ENCODE measurements around the gene GARIN6.

DNA sequence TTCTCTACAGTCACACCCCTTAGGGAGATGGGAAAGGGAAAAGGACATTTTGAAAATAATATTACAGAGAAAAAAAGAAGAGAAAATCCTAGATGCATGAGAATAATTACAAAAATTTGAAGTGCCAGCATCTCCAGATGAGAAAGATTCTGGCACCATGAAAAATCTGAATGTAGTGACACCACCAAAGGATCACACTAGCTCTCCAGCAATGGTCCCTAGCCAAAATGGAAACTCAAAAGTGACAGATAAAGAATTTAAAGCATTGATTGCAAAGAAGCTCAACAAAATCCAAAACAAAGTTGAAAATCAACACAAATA lies 27.4 kb upstream of the GARIN6 start:
- TF ChIP-seq, protein P1, sequence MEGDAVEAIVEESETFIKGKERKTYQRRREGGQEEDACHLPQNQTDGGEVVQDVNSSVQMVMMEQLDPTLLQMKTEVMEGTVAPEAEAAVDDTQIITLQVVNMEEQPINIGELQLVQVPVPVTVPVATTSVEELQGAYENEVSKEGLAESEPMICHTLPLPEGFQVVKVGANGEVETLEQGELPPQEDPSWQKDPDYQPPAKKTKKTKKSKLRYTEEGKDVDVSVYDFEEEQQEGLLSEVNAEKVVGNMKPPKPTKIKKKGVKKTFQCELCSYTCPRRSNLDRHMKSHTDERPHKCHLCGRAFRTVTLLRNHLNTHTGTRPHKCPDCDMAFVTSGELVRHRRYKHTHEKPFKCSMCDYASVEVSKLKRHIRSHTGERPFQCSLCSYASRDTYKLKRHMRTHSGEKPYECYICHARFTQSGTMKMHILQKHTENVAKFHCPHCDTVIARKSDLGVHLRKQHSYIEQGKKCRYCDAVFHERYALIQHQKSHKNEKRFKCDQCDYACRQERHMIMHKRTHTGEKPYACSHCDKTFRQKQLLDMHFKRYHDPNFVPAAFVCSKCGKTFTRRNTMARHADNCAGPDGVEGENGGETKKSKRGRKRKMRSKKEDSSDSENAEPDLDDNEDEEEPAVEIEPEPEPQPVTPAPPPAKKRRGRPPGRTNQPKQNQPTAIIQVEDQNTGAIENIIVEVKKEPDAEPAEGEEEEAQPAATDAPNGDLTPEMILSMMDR (IDR thresholded peaks at IDR 0.05 in 2 of 3, conservative IDR thresholded peaks at IDR 0.05 in 1 of 3; ENCODE audit: borderline replicate concordance in 1 of 3, insufficient read depth in 1 of 3, low read depth in 2 of 3, low read length in 2 of 3) = no peak
- no peak for TF ChIP-seq SP1 (IDR thresholded peaks at IDR 0.05; ENCODE audit: low read depth)

Measured in HCT116 (cell line).